H1 (cell line): ENCODE data around the gene SLAIN2. TPM values are rescaled to one million over a fixed set of nuclear protein-coding genes. Genes with fewer than 3 reads are reported as not detected.

Experiments
- CTCF ChIA-PET: fragments of 300-600 bp; sonication (Branson Sonifier 250); formaldehyde crosslinking; loops from one replicate; lab custom pipeline; 2021; ENCODE audit not compliant: partially characterized antibody; lab: Charles Lee
- POLR2A ChIA-PET: fragments of 300-600 bp; sonication (Branson Sonifier 250); formaldehyde crosslinking; loops from one replicate; lab custom pipeline; 2021; ENCODE audit warnings: inconsistent platforms; ENCODE audit not compliant: partially characterized antibody; lab: Charles Lee
- DNase-seq, 2 experiments: peaks; one replicate each; pipeline versions ENCODE4 v3.0.0 to v3.0.0-alpha.2; 2010 to 2022; ENCODE audit warnings: low spot score in 2 of 2, low read depth in 1 of 2, mixed read lengths in 1 of 2
- FAIRE-seq: peaks from 2 replicates; lab custom pipeline; 2011; peaks lifted over from hg19 to GRCh38; lab: Jason Lieb, UNC
- H2AFZ ChIP-seq: 2 replicates; pipeline ENCODE4 v1.8.1; 2012; ENCODE audit warnings: low read length, inconsistent platforms
- H2AK5ac ChIP-seq: 2 replicates; pipeline ENCODE4 v1.6.1; 2013; ENCODE audit warnings: low read depth, low read length
- H2BK120ac ChIP-seq: replicated peaks from 2 replicates; pipeline ENCODE3; 2013; ENCODE audit warnings: low read depth, low read length, inconsistent platforms
- H2BK12ac ChIP-seq: 2 replicates; pipeline ENCODE4 v1.6.1; 2013; ENCODE audit warnings: low read depth, low read length
- H2BK15ac ChIP-seq: 2 replicates; pipeline ENCODE4 v1.6.1; 2013; ENCODE audit warnings: low read length
- H2BK20ac ChIP-seq: 2 replicates; pipeline ENCODE4 v1.6.1; 2013; ENCODE audit warnings: low read length
- H2BK5ac ChIP-seq: 2 replicates; pipeline ENCODE4 v1.6.1; 2013; ENCODE audit warnings: low read depth, low read length
- H3K14ac ChIP-seq: 2 replicates; pipeline ENCODE4 v1.6.1; 2013; ENCODE audit warnings: inconsistent platforms; ENCODE audit not compliant: insufficient read length
- H3K18ac ChIP-seq: 2 replicates; pipeline ENCODE4 v1.6.1; 2013; ENCODE audit warnings: low read length; ENCODE audit errors: extremely low read depth
- H3K23ac ChIP-seq: 2 replicates; pipeline ENCODE4 v1.6.1; 2013; ENCODE audit warnings: inconsistent platforms; ENCODE audit not compliant: insufficient read length
- H3K23me2 ChIP-seq: 2 replicates; pipeline ENCODE4 v1.6.1; 2013; ENCODE audit warnings: low read depth, low read length
- H3K27ac ChIP-seq: 2 replicates; pipeline ENCODE4 v1.6.1; 2011; ENCODE audit warnings: low read depth, low read length, inconsistent platforms
- H3K27me3 ChIP-seq, 4 experiments: replicated peaks in 1 of 4; 1 replicate in 1 of 4; 2 replicates in 3 of 4; pipeline versions ENCODE4 v1.6.1 to v1.8.1; 2011 to 2013; ENCODE audit warnings: low read length in 3 of 4, mild to moderate bottlenecking in 3 of 4, inconsistent platforms in 2 of 4, mixed read lengths in 2 of 4, moderate library complexity in 1 of 4; ENCODE audit not compliant: control insufficient read depth in 3 of 4, insufficient read depth in 3 of 4; ENCODE audit errors: extremely low read depth in 1 of 4
- H3K36me3 ChIP-seq, 4 experiments: 2 replicates each; pipeline versions ENCODE4 v1.6.1 to v1.8.1; 2011 to 2013; ENCODE audit warnings: mild to moderate bottlenecking in 4 of 4, low read length in 3 of 4, moderate library complexity in 2 of 4, control low read depth in 1 of 4, inconsistent platforms in 1 of 4; ENCODE audit not compliant: insufficient read depth in 4 of 4, control insufficient read depth in 2 of 4
- H3K4ac ChIP-seq: replicated peaks from 2 replicates; pipeline ENCODE3; 2013; ENCODE audit warnings: low read length, low read depth, mixed read lengths, inconsistent platforms; ENCODE audit not compliant: insufficient read length
- H3K4me1 ChIP-seq, 4 experiments: replicated peaks in 1 of 4; 1 replicate in 1 of 4; 2 replicates in 3 of 4; pipeline versions ENCODE4 v1.6.1 to v1.8.1; 2011 to 2013; ENCODE audit warnings: low read length in 3 of 4, inconsistent platforms in 2 of 4, mixed read lengths in 1 of 4; ENCODE audit not compliant: insufficient read depth in 4 of 4, control insufficient read depth in 3 of 4
- H3K4me2 ChIP-seq, 2 experiments: 2 replicates each; pipeline versions ENCODE4 v1.6.1 to v1.8.1; 2011 to 2013; ENCODE audit warnings: low read depth in 2 of 2, low read length in 2 of 2, control low read depth in 1 of 2, inconsistent platforms in 1 of 2, mild to moderate bottlenecking in 1 of 2; ENCODE audit not compliant: insufficient read depth in 1 of 2
- H3K4me3 ChIP-seq, 4 experiments: fragments of 200-600, 300-600 bp in 1 of 4; sonication (generic), shearing (Covaris generic), sonication (Bioruptor Twin) in 1 of 4; 2 replicates each; pipeline versions ENCODE4 v1.5.1 to v1.8.1; 2011 to 2016; ENCODE audit warnings: low read length in 4 of 4, low read depth in 3 of 4, control low read depth in 2 of 4, inconsistent platforms in 2 of 4, mild to moderate bottlenecking in 2 of 4, mixed read lengths in 1 of 4, moderate library complexity in 1 of 4; ENCODE audit not compliant: insufficient read depth in 2 of 4; ENCODE audit errors: extremely low read depth in 1 of 4
- H3K56ac ChIP-seq: replicated peaks from 2 replicates; pipeline ENCODE3; 2013; ENCODE audit warnings: low read depth, mild to moderate bottlenecking, mixed read lengths, low read length, inconsistent platforms; ENCODE audit not compliant: insufficient read length
- H3K79me1 ChIP-seq: 2 replicates; pipeline ENCODE4 v1.6.1; 2013; ENCODE audit warnings: low read depth, low read length, control low read depth
- H3K79me2 ChIP-seq, 2 experiments: 2 replicates each; pipeline versions ENCODE4 v1.6.1 to v1.8.1; 2012 to 2013; ENCODE audit warnings: low read length in 2 of 2, mild to moderate bottlenecking in 2 of 2, inconsistent platforms in 1 of 2; ENCODE audit not compliant: insufficient read depth in 2 of 2, control insufficient read depth in 1 of 2
- H3K9ac ChIP-seq, 4 experiments: replicated peaks in 1 of 4; 1 replicate in 1 of 4; 2 replicates in 3 of 4; pipeline versions ENCODE4 v1.6.1 to v1.8.1; 2011 to 2013; ENCODE audit warnings: low read depth in 3 of 4, low read length in 3 of 4, control low read depth in 2 of 4, mild to moderate bottlenecking in 2 of 4, moderate library complexity in 2 of 4, inconsistent platforms in 1 of 4; ENCODE audit errors: extremely low read depth in 1 of 4
- H3K9me3 ChIP-seq, 2 experiments: 2 replicates each; pipeline versions ENCODE4 v1.6.1 to v1.8.1; 2012 to 2013; ENCODE audit warnings: mild to moderate bottlenecking in 2 of 2, moderate library complexity in 2 of 2, control low read depth in 1 of 2, inconsistent platforms in 1 of 2, low read depth in 1 of 2, low read length in 1 of 2, mixed read lengths in 1 of 2; ENCODE audit not compliant: insufficient read depth in 2 of 2
- H4K20me1 ChIP-seq, 2 experiments: replicated peaks in 1 of 2; 2 replicates each; pipeline versions ENCODE3 to v1.8.1; 2011 to 2013; ENCODE audit warnings: inconsistent platforms in 2 of 2, low read length in 2 of 2, mild to moderate bottlenecking in 1 of 2; ENCODE audit not compliant: insufficient read depth in 2 of 2, control insufficient read depth in 1 of 2
- H4K5ac ChIP-seq: 2 replicates; pipeline ENCODE4 v1.6.1; 2013; ENCODE audit warnings: low read length, low read depth, mixed read lengths, inconsistent platforms; ENCODE audit not compliant: insufficient read length
- H4K8ac ChIP-seq: 2 replicates; pipeline ENCODE4 v1.8.0; 2013; ENCODE audit warnings: mild to moderate bottlenecking, moderate library complexity, low read length, inconsistent platforms; ENCODE audit not compliant: insufficient read depth; ENCODE audit errors: extremely low read depth
- H4K91ac ChIP-seq: replicated peaks from 2 replicates; pipeline ENCODE3; 2013; ENCODE audit warnings: low read length, mixed read lengths, inconsistent platforms; ENCODE audit not compliant: insufficient read length
- CEBPB ChIP-seq: IDR thresholded peaks from 2 replicates; pipeline ENCODE4 v1.6.1; 2012; ENCODE audit warnings: low read depth, low read length
- PHF8 ChIP-seq: fragments of 200-600 bp; sonication (generic); conservative IDR thresholded peaks from 2 replicates; pipeline ENCODE4 v1.7.1; 2012; ENCODE audit warnings: low read depth, mild to moderate bottlenecking, inconsistent platforms, low read length, moderate library complexity
- SP1 ChIP-seq: IDR thresholded peaks from 2 replicates; pipeline ENCODE4 v1.6.1; 2011; ENCODE audit warnings: low read depth, low read length
- WGBS, 2 experiments: shearing (Covaris generic) in 1 of 2; methylation state at CpG; one replicate each; pipeline versions ENCODE4 v1.1.6 to v1.1.7; 2013 to 2015; ENCODE audit warnings: low lambda C conversion rate in 2 of 2, mixed read lengths in 2 of 2, inconsistent platforms in 1 of 2, low coverage in 1 of 2, missing lambda C conversion rate in 1 of 2; ENCODE audit not compliant: insufficient replicate concordance in 2 of 2, insufficient coverage in 1 of 2, insufficient read length in 1 of 2; ENCODE audit errors: extremely low coverage in 1 of 2, missing lambda C conversion rate in 1 of 2; 5-methylcytosine and 5-hydroxymethylcytosine counted together
- polyA plus RNA-seq, 7 experiments: library from polyadenylated mRNA; depleted of rRNA in 3 of 7; stranded (reverse) in 5 of 7; unstranded in 2 of 7; fragments of >200 nt in 5 of 7; fragments of 200-250 nt in 2 of 7; gene quantifications; 1 replicate in 5 of 7; 2 replicates in 1 of 7; 4 replicates in 1 of 7; pipeline versions ENCODE4 v1.2.1 to v1.2.3, GENCODE V29; 2011 to 2013; ENCODE audit warnings: missing spikeins in 2 of 7, mixed read lengths in 2 of 7
- total RNA-seq: library from RNA; stranded (reverse); fragmentation: NEBNext Ultra II Directional; extraction: Animal tissue kit (Norgen Biotek cat#: 25700); gene quantifications from 2 replicates; pipeline ENCODE4 v1.2.1, GENCODE V29; 2021

SLAIN2 gene
- total and polyA plus RNA-seq, 2 of the 8 experiments (the other 6 are each of a cell fraction or from before 2014, with no cell fraction given), result 8.2 to 40.0 TPM

DNA sequence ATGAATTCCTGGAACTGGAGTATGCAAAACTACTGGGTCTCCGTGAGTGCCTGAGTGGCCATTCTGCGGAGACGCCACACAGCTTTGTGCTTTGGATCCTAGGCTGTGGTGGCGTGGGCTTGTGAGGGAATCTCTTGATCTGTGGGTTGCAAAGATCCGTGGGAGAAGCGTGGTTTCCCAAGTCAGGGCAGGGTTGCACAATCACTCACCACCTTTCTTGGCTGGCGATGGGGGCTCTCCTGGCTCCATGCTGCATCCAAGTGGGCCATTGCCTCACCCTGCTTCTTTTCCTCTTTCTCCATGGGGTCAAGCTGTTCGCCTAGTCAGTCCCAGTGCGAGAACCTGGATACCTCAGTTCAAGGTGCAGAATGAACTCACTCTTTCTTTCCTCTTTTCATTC, 62.5 kb downstream of the SLAIN2 start:
- Histone ChIP-seq H3K36me3 (no peaks in the 10 kb centered on the region), H3K9ac (no peak overlapping the region), H3K56ac (no peak overlapping the region), H3K4me3 (no peak overlapping the region), H2AK5ac (no peak overlapping the region), H4K91ac (no peak overlapping the region)
- DNase-seq, result no peak
- POLR2A ChIA-PET, result no interaction called here
- TF ChIP-seq SP1 (no peak), CEBPB (0 out of 2 replicates have a peak, but pooled peaks have one; percentile 25), PHF8 (no peak)
- TF ChIP-seq, all 59 proteins: peak for 1
- no peak overlapping the region for H4K5ac ChIP-seq
- no peak overlapping the region for H2BK5ac ChIP-seq
- H2BK120ac ChIP-seq, result no peak overlapping the region
- H4K20me1 ChIP-seq, result no peaks in the 10 kb centered on the region
- no peak overlapping the region for H2BK12ac ChIP-seq
- H3K4ac ChIP-seq, result no peak overlapping the region
- no peak overlapping the region for H3K14ac ChIP-seq
- no peaks in the 10 kb centered on the region for H3K23me2 ChIP-seq
- H3K79me1 ChIP-seq, result no peaks in the 10 kb centered on the region
- no peak overlapping the region; the same call in 1 of the 2 replicates for H4K8ac ChIP-seq
- H3K9me3 ChIP-seq, result no peaks in the 10 kb centered on the region
- H3K27me3 ChIP-seq, result no peaks in the 10 kb centered on the region
- no peak overlapping the region for H2BK20ac ChIP-seq
- CTCF ChIA-PET, result no interaction called here
- no peak overlapping the region for H2BK15ac ChIP-seq
- H2AFZ ChIP-seq, result no peak overlapping the region
- no peaks in the 10 kb centered on the region for H3K79me2 ChIP-seq
- H3K4me1 ChIP-seq, result no peaks in the 10 kb centered on the region; a peak in 1 of 7 replicates
- no peak overlapping the region for H3K4me2 ChIP-seq
- no peak overlapping the region for H3K23ac ChIP-seq
- 95% methylated on average over 9 of the region's 9 CpGs; no CpG with 5 or more reads in 1 of the 2 experiments for WGBS, 2 experiments
- no peak overlapping the region for H3K27ac ChIP-seq
- no peak overlapping the region for H3K18ac ChIP-seq
- FAIRE-seq, result no peak
